Stimulated activated CD8-positive, alpha-beta memory T cell treated with anti-CD3 and anti-CD28 coated beads, Interleukin-4, amount 100 ng/mL, for 1 hour (primary cell): ENCODE results near the gene NDUFB3.

Experiments used
- DNase-seq, 2 donors: peaks; one replicate each; pipeline ENCODE4 v3.0.0-alpha.2; 2020; ENCODE audit warnings: low read depth in 2 of 2, low spot score in 1 of 2

Gene NDUFB3

GRCh38 chr2:201128033-201128432 is 56.2 kb downstream of the NDUFB3 start:
- DNase-seq = no peak

GRCh38 chr2:201128933-201129505 is 57.2 kb downstream of the NDUFB3 start:
- no peak for DNase-seq

GRCh38 chr2:201130524-201131186 is 58.9 kb downstream of the NDUFB3 start:
- no peak for DNase-seq

- no peak for DNase-seq
Observed at GRCh38 chr2:201132518-201132917, 60.7 kb downstream of the NDUFB3 start.
